ENCODE measurements around the gene LIG1.

Gene LIG1

DNA sequence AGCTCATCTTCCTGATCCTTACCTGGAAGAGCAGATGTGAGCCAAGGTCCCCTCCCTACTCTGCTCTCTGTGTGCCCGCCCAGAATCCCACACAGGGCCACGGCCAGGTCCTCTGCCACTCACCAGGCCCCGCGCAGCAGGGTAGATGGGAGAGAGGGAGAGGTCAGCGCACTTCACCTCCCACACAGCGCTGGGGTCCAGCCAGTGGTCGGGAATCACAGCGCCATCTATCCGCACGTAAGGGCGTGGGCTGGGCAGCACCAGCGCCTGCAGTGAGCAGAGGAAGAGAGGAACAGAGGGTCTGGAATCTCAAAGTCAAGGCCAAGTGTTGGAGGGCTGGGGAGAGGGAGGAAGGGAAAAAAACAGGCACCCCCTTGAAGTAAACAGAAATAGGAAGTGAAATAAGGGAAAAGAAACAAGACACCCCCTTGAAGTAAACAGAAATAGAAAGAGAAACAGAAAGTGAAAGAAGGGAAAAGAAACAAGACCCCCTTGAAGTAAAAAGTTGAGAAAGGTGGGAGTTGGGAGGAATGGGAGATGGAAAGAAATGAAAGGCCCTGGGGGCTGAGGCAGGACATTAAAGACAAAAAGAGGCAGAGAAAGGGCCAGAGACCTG lies 52.5 kb downstream of the LIG1 start:
- no peak overlapping the region for H3K4me3 ChIP-seq (ENCODE audit: insufficient read depth, low read length, poor library complexity, severe bottlenecking)
- H3K36me3 ChIP-seq (ENCODE audit: low read length) = no peaks in the 10 kb centered on the region
- no peak overlapping the region for H3K4me2 ChIP-seq (ENCODE audit: low read depth, low read length, poor library complexity, severe bottlenecking)
- H3F3A ChIP-seq (ENCODE audit: insufficient read depth) = no peaks in the 10 kb centered on the region
- H3K27me3 ChIP-seq (ENCODE audit: low read length) = no peaks in the 10 kb centered on the region
- no peak overlapping the region for H3K27ac ChIP-seq (ENCODE audit: low read depth, low read length)
- no peak for TF ChIP-seq EZH2phosphoT487 (conservative IDR thresholded peaks at IDR 0.05; ENCODE audit: low read length)
- TF ChIP-seq, protein P1, sequence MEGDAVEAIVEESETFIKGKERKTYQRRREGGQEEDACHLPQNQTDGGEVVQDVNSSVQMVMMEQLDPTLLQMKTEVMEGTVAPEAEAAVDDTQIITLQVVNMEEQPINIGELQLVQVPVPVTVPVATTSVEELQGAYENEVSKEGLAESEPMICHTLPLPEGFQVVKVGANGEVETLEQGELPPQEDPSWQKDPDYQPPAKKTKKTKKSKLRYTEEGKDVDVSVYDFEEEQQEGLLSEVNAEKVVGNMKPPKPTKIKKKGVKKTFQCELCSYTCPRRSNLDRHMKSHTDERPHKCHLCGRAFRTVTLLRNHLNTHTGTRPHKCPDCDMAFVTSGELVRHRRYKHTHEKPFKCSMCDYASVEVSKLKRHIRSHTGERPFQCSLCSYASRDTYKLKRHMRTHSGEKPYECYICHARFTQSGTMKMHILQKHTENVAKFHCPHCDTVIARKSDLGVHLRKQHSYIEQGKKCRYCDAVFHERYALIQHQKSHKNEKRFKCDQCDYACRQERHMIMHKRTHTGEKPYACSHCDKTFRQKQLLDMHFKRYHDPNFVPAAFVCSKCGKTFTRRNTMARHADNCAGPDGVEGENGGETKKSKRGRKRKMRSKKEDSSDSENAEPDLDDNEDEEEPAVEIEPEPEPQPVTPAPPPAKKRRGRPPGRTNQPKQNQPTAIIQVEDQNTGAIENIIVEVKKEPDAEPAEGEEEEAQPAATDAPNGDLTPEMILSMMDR (IDR thresholded peaks at IDR 0.05; ENCODE audit: insufficient read depth, low read length, poor library complexity, severe bottlenecking) = no peak
- H3K9me2 ChIP-seq (replicated peaks; ENCODE audit: insufficient read depth, low read length) = no peaks in the 10 kb centered on the region
- H2AFZ ChIP-seq (ENCODE audit: low read depth, low read length, severe bottlenecking) = no peak overlapping the region
- H3K9me3 ChIP-seq (ENCODE audit: insufficient read depth, low read length) = no peaks in the 10 kb centered on the region
- no peaks in the 10 kb centered on the region for H3K79me2 ChIP-seq (ENCODE audit: insufficient read depth, low read length)
- no peaks in the 10 kb centered on the region for H4K20me1 ChIP-seq (ENCODE audit: low read depth, low read length)
- no peak overlapping the region for H3K9ac ChIP-seq (ENCODE audit: low read length)

DNA sequence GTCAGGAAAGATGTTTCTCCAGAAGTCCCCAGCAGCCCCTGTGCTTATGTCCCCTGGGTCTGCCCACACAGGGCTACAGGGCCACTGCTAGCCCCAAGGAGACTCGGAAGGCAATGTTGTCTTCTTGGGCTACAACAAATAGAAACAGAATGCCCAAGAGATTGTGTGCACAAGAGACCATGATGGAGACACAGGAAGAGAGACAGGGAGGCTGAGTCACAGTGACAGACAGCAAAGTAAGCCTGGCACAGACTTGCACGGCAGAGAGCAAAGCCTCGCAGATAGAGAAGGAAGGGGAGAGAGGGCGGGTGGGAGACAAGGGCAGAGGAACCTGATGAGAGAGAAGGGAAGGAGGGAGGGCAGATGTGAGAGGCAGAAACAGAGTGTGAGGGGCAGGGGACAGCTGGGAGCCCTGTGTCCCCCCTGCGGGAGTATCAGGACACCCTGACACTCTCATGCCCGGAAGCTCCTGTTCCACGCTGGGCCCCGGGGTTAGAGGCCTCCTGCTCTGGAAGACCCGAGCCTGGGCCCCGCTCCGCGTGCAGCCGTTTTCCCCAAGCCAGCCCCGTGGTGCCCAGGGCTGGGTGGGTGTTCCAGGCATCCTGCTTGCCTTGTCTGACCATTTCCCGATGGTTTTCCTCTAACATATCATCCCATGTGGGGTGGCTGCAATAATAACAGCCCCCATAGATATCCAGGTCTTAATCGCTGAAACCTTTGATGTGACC lies 56.8 kb downstream of the LIG1 start:
- Histone ChIP-seq H4K20me1 (ENCODE audit: low read depth, low read length) (no peaks in the 10 kb centered on the region), H3K9me2 (replicated peaks; ENCODE audit: insufficient read depth, low read length) (no peaks in the 10 kb centered on the region), H3K27ac (ENCODE audit: low read depth, low read length) (no peak overlapping the region), H3K36me3 (ENCODE audit: low read length) (no peaks in the 10 kb centered on the region), H3K9me3 (ENCODE audit: insufficient read depth, low read length) (no peaks in the 10 kb centered on the region), H3F3A (ENCODE audit: insufficient read depth) (peaks cover 3% of the 10 kb centered on the region; the same call in 1 of the 2 replicates), H2AFZ (ENCODE audit: low read depth, low read length, severe bottlenecking) (no peak overlapping the region), H3K4me3 (ENCODE audit: insufficient read depth, low read length, poor library complexity, severe bottlenecking) (no peak overlapping the region), H3K4me2 (ENCODE audit: low read depth, low read length, poor library complexity, severe bottlenecking) (no peak overlapping the region), H3K79me2 (ENCODE audit: insufficient read depth, low read length) (no peaks in the 10 kb centered on the region), H3K9ac (ENCODE audit: low read length) (no peak overlapping the region), H3K27me3 (ENCODE audit: low read length) (no peaks in the 10 kb centered on the region)
- TF ChIP-seq, protein P1 (IDR thresholded peaks at IDR 0.05; ENCODE audit: insufficient read depth, low read length, poor library complexity, severe bottlenecking) = no peak
- TF ChIP-seq EZH2phosphoT487 (conservative IDR thresholded peaks at IDR 0.05; ENCODE audit: low read length) = no peak

DNA sequence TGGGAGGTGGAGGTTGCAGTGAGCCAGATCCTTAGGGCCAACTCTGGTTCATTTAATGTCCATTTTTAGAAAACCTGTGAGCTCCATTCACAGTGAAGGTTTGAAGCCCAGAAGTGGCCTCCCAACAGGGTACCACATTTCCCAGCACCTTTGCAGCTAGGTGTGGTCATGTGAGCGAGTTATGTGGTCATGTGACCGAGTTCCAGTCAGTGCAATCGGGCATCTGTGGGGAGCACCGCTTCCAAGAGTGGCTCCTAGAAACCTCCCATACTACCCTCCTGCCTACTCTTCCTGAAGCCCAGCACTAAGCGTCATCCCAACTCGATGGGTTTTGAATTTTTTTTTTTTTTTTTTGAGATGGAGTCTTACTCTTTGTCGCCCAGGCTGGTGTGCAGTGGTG lies 58.9 kb downstream of the LIG1 start:
- Histone ChIP-seq H3F3A (ENCODE audit: insufficient read depth) (peaks cover 3% of the 10 kb centered on the region; the same call in 1 of the 2 replicates), H3K9ac (ENCODE audit: low read length) (no peak overlapping the region), H4K20me1 (ENCODE audit: low read depth, low read length) (no peaks in the 10 kb centered on the region), H3K9me2 (replicated peaks; ENCODE audit: insufficient read depth, low read length) (no peaks in the 10 kb centered on the region), H3K27me3 (ENCODE audit: low read length) (no peaks in the 10 kb centered on the region), H3K9me3 (ENCODE audit: insufficient read depth, low read length) (no peaks in the 10 kb centered on the region), H2AFZ (ENCODE audit: low read depth, low read length, severe bottlenecking) (peak overlapping the region; percentile 84), H3K4me3 (ENCODE audit: insufficient read depth, low read length, poor library complexity, severe bottlenecking) (no peak overlapping the region), H3K27ac (ENCODE audit: low read depth, low read length) (no peak overlapping the region), H3K36me3 (ENCODE audit: low read length) (no peaks in the 10 kb centered on the region), H3K79me2 (ENCODE audit: insufficient read depth, low read length) (no peaks in the 10 kb centered on the region), H3K4me2 (ENCODE audit: low read depth, low read length, poor library complexity, severe bottlenecking) (no peak overlapping the region)
- no peak for TF ChIP-seq EZH2phosphoT487 (conservative IDR thresholded peaks at IDR 0.05; ENCODE audit: low read length)

Data from SU-DHL-6 (cell line).